ENCODE results near the gene LBH.
A peak's percentile ranks its signal among the peaks of the same experiment; 100 is the strongest.

Gene LBH

DNA sequence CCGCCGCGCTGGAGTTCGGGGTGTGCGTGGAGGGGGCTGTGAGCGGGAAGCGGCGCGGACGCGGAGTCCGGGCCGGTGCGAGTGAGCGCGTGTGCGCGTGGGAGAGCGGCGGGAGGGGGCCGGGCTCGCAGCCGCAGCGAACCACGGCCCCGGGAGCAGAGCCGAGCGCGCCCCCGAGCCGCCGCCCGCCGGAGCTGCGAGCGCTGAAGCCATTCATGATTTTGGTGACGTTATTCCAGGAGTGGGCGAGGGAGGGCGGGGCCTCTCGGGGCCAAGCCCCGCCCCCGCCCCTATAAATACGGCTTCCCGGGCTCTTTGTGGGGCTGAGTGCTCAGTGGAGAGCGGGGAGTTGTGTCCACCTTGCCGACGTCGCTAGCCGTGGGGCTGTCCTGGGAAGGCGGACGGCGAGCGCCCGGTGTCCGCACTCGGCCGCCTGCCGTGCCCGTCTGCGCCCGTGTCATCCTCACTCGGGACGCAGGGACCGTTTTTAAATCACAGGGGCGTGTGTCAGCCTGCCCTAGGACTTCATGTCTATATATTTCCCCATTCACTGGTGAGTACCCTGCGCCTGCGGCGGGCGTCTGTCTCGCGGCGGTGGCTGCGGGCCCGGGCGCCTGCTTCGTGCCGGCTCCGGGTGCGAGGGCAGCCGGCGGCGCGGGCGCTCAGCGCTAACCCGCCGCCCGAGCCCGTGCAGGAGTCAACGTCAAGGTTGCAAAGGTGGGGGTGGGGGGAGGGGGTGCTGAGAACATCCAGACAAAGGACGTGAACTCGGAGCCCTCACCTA, at the start of gene LBH:
Gene LBH, plus strand, starts transcription at position 323 of the 784 bp plus-strand sequence. Its CDS starts 205 bp downstream, at position 528.
- peak; percentile 88 for DNase-seq

DNA sequence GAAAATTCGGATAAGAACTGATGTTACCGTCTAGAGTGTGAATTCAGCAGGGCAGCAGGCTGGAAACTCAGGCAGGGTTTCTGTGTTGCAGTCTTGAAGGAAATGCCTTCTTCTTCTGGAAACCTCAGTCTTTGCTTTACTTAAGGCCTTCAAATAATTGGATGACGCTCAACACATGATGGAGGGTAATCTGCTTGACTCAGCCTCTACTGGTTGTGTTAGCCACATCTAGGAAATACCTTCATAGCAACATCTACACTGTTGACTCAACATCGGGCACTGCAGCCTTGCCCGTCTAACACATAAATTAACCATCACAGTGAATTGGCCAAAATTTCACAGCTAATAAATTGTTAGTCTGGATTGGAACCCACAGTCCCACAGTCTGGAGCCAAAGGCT, 47.3 kb upstream of the LBH start:
- DNase-seq = no peak

DNA sequence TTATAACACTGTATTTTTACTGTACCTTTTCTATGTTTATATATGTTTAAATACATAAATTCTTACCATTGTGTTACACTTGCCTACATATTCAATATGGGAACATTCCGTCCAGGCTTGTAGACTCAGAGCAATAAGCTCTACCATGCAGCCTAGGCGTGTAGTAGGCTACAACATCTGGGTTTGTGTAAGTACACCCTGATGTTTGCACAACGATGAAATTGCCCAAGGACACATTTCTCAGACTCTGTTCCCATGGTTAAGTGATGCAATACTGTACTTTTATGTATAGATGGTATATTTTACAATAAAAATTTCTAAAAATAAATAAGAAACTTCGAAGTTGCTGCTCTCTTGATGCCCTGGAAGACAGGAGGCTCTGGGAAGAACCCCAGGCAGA, 46.2 kb upstream of the LBH start:
- DNase-seq = no peak

DNA sequence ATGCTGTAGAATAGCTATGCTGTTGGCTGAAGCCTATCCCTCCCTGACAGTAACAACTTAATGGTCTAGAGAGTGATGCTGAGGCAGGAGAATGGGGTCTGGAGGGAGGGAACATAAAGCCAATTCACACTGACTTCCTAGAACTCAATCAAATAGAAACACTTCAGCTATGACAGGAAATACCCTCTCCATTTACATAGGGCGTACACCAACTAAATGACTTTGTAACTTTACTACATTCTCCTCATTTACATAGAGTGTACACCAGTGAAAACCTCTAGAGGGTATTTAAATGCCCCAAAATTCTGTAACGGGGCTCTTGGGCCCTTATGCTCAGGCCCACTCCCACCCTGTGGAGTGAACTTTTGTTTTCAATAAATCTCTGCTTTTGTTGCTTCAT, 43.0 kb upstream of the LBH start:
- DNase-seq = no peak

DNA sequence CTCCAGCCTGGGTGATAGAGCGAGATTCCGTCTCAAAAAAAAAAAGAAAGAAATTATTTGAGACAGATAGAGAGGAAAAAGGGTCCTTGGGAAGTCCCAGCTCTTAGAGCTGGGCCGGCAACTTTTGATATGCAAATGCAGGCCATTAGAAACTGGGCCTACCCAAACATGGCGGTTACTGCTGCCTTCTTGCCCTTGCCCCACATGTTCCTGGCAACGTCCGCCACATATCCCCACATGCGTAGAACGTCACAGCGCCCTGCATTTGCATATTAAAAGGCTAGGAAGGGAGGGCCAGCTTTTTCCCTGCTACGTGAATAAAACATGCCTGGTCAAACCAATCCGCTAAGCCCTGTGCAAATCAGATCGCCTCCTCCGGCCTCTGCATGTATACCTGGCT, 40.7 kb upstream of the LBH start:
- no peak for DNase-seq

DNA sequence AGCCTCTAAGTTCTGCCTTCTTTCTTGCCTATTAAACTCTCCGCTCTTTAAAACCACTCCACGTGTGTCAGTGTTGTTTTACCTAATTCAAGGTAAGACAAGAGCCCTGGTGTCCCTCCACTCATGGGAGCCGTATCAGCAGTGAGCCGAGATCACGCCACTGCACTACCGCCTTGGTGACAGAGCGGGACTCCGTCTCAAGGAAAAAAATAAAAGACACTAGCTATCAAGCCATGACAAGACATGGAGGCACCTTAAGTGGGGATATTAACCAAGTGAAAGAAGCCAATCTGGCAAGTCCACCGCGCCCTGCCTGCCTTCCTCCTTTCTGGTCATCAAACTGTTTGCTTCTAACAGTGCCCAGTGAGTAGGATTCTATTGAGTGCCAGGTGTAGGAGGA, 40.2 kb upstream of the LBH start:
- no peak for DNase-seq

DNA sequence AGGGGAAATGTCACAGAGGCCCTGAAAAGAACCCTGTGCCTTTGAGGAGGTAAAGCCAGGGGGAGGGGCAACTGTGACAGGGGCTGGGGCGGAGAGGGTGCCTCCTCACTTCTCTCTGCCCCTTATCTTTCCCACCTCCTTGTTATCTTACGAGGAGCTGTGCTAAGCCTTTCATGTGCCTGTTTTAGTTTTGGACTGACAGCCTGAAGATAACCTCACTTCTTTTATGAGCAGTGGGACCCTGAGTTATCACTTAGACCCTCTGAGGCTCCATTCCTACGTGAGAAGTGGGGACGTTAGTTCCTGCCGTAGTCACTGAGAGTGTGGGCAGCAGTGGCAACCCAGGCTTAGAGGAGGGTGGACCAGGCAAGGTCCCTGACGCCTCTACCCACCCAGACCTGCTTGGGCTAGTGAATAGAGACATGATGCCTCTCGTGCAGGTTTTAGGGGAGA, 39.5 kb upstream of the LBH start:
- no peak for DNase-seq

DNA sequence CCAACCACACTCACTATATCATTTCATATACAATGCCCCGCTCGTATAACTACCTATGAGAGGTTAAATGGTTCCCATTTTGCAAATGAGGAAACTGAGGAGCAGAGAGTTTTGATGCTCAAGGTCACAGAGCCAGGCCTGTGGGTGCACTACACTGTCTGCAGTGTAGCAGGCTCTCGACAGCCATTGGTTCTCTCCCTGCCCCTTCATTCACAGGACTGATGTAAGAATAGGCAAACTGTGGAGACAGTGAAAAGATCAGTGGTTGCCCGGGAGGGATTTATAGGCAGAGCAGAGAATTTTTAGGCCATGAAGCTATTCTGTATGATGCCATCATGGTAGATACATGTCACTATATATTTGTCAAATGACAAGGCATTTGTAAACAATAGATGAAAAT, 39.0 kb upstream of the LBH start:
- no peak for DNase-seq

DNA sequence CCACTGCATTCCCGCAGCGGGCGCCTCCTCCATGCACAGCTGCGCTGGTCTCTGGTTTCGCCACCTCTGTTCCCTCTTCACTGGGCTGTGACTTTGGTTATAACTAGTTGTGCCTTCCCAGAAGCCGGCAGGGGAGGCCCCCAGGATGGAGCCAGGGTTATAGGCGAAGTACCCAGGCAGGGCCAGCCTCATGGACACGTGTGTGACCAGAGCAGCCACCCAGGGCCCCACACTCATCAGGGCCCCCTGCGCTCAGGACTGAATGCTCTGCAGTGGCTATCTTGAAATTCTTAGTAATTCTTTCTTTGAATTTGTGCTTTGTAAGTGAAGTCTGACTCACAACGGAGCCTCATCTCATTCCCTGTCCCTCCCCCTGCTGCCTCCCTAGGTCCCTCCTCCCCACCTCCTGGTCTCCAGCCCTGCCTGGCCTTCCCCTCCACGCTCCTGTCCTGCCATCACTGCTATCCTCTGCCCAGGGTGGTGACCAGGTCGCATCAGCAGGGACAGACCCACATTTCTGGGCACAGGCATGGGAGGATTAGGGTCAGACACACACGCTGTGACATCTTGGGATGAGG, 38.1 kb upstream of the LBH start:
- DNase-seq = no peak

DNA sequence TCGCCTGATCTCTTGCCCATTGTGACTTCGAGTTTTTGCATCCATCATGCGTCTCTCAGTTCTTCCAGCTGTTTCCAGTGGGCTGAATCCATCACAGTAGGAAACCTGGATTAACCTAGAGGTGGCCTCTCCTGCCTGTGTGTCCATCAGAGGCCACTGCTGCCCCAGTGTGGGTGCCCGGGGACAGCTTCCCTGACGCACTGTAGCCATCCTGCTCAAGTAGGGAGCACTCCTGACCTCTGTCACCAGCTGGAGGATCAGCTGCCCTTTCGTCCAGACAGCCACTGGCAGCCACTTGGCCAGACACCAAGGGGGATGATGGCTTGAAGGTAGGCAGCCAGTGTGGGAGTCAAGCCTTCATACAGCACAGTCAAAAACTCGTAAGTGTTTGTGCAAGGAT, 36.9 kb upstream of the LBH start:
- no peak for DNase-seq

DNA sequence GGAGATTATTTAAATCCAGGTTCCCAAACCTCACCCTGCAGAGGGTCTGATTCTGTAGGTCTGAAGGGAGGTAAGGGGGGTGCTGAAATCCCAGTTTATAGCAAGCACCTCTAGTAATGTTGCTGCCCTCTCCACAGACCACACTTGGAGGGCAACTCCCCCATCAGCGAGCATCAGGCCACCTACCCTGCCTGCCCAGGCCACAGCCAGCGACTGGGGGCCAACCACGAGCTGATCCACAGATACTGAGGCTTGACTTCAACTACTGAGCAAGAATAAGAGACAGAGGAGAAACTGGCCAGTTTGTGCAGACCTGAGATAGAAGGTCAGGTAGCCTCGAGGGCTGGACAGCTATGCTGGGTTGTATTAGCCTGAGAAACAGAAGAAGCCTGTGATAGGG, 36.3 kb upstream of the LBH start:
- no peak for DNase-seq

DNA sequence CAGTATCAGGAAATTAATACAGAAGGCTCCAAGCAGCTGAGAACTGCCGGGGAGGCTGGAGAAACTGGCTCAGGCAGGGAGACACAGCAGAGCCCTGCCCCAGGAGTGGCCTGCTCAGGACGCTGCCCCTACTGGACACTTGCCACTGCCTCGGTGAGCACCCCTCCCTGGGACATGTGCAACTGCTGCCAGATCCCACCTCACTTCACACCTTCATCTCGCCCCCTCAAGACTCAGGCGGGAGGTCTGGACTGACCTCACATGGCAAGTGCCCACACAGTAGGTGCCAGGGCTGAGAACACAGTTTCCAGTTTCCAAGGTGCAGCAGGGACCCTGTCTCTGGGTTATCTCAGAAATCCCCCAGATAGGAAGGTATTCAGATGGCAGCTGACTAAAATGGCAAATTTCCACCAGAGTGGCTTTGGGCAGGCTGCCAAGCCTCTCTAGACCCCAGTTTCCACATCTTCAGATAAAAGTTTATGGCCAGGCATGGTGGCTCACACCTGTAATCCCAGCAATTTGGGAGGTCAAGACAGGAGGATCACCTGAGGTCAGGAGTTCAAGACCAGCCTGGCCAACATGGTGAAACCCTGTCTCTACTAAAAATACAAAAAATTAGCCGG, 33.7 kb upstream of the LBH start:
- no peak for DNase-seq

DNA sequence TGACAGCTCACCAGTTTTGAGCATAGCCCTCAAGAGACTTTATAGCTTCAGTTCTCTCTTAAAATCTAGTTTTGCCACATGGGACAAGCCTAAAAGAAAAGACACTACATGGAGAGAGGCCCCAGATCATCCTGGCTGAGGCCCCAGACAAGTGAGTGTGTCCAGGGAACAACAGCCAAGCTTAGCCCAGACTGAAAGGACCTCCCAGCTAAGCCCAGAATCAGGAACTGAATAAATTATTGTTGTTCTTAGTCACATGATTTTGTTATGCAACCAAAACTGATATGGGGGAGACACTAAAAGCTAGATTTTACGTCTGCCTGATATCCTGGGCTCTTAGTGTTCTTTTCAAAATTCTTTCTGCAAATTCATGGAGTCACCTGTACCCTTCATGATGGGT, 29.3 kb upstream of the LBH start:
- DNase-seq = no peak

DNA sequence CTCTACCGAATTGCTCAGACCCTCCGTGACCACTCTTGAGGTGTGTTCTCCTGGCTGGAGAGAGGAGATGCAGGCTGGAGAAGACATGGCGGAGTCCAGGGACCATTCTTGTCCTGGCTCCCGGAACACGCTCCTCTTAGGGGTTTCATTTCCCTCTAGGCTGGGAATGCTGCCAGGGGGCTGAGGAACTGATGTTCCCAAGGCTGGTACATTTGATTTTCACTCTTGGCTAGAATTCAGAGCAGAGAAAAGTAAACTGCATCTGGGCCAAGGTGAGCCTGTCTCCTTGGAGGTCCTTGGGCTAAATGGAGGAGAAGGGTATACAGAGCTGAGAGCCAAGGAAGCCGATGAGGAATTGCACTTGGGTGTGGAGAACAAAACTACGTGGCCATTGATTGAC, 28.2 kb upstream of the LBH start:
- no peak for DNase-seq

DNA sequence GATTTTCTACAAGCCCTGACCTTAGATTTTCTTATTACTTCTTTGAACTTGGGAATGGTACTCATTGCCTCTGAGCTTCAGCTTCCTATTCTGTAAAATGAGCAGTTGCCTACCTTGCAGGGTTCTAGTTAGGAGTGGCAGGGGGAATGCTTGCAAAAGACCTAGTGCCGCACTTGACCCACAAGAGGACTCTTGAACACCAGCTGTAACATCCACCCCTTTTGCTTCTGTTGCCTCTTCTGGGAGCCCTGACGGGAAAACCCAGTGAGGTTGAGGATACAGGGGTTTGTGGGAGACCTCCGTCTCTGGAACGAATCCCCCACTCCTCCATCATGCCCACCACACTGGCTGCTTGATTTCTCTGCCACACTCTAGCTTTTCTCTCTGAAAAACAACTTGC, 27.1 kb upstream of the LBH start:
- DNase-seq = no peak

DNA sequence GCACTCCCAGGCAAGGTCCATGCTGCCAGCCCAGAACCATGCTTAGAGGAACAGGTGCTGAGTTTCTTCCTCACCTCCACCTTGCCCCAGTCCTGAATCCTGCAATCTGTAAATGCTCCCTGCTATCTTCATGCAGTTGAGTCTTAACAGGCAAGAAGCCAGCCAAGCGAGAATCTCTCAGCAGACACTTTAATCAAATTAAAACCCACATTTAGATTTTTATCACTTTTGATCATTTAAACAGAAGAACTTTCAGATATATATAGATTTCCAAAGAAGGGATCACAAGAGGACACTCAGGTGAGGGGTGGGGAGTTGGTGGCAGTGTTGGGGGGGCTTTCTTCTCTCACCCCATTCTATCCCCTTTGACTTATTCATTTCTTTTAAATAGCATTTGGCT, 25.9 kb upstream of the LBH start:
- no peak for DNase-seq

DNA sequence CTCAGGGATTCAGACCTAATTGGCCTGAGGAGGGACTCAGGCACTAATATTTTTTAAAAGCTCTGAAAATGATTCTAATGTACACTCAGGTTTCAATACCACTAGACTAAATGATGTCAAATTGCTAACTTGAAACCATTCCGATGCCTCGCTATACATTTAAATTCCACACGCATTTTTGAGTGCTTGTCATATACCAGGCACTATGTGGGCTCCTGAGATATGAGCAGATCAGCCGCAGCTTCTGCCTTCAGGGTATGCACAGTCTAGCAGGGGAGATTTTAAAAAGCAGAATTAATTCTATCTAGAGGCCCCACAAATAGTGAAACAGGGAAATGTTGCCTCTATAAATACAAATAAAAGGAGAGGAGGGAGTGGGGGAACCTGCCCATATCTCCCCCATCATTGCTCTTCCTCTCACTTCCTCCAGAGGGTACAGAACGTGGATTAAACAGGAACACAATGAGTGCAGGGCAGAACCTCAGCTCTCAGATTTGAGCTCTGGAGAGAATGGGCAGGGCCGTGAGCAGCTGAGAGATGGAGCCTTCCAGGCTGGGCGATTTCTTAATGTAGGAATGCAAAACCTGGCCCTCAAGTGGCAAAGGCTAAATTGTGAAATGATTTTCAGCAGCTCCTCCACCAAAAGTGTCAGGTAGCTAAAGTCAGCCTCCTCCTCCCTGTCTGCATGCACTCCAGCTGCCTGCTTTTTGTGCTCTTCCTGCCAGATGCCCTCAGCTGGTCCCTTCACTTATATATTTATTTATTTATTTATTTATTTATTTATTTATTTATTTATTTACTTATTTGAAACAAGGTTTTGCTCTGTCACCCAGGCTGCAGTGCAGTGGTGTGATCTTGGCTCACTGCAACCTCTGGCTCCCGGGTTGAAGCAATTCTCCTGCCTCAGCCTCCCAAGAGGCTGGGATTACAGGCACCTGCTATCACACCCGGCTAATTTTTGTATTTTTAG, 24.6 kb upstream of the LBH start:
- DNase-seq = no peak

DNA sequence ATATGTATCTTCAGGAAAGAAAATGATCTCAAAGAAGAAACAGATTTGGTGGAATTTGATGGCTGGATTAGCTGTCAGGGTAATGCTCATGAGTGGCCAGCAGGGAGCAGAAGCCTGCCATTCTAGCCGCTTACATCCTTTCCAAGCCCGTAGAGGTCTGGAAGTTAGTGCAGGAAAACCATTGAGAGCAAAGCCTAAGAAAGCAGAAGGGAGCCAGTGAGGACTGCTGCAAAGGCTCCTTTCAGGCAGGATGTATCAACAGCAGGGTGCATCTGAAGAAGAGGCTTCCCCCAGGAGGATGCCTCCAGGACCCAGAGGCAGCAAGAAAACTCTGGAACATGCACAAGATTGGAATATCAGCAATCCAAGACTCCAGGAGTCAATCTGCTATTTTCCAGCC, 22.9 kb upstream of the LBH start:
- peak; percentile 25 to 27 for DNase-seq

DNA sequence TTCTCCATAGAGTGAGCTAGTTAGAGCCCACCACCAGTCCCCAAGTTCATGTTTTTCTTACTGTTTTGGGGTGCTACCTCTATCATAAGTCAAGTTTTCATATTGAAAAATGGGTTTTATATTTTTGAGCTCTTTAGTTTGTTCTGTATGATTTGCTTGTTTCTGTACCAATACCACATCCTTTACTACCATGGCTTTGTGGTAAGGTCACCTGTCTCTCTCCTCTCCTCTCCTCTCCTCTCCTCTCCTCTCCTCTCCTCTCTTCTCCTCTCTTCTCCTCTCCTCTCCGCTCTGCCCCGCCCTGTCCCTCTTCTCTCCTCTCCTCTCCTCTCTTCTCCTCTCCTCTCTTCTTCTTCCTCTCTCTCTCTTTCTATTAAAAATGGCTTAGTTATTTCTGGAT, 22.1 kb upstream of the LBH start:
- no peak for DNase-seq

DNA sequence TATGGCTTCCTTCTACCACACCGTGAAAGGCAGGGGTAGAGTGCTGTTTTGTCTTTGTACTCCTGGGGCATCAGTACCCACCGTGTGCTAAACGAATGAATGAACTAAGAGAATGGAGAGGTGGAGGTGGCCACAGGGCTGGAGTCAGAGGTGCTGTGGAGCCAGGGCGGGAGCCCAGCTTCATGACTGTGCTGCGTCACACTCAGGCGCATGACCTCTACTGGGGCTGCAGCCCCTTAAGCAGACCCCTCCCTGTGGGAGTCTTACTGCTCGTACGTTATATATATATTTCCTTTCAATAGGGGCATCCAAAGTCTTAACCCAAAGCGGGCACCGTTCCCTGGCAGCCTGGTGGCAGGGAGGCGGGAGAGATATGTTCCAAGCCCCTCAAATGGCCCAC, 18.0 kb upstream of the LBH start:
- no peak for DNase-seq

DNA sequence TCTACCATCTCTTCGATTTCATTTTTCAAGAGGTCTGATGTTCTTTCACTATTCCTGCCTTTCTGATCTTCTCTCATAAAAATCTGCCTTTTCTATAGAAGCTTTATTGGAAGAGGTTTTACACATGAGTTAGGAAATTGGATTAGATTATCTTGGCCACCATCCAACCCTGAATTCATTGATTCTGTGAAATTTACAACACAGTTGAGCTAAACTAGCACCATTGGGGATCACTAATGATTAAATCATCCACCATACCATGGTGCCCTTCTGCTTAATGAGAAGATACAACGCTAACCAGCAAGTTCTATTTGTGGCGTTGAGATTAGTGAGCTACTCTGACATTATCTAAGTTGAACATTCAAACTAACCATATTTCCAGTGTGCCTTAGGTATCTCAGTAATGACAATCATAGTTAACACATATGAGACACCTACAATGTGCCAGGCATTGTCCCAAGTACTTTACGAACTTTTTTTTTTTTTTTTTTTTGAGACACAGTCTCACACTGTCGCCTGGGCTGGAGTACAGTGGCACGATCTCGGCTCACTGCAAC, 17.3 kb upstream of the LBH start:
- no peak for DNase-seq

DNA sequence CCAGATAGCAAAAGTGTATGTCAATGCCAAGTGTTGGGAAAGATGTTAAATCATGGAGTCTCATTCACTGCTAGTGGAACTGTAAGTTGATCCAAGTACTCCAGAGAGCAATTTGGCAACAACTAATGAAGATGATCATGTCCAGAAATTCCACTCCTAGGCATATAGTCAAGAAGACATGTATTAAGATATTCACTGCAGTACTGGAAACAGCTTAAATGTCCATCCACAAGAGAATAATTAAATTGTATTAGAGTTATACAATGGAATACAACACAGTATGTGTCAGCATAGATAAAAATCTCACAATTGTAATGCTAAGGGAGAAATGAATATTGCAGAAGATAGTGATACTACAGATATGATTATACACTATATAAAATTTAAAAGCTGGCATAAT, 15.2 kb upstream of the LBH start:
- DNase-seq = no peak

Measured in activated CD4-positive, alpha-beta T cell treated with anti-CD3 and anti-CD28 coated beads, Interleukin-2, amount 50 U/mL, for 4 hours (primary cell).